GM12878 (cell line): ENCODE results near the gene BEST1. TPM values are rescaled to one million over a fixed set of nuclear protein-coding genes. Genes with fewer than 3 reads are reported as not detected.

Source experiments
- ATAC-seq: fragments of 200-7000 bp; cut with Tn5 transposase; 3 replicates; pipeline ENCODE4 v1.9.1; 2020; ENCODE audit warnings: mild to moderate bottlenecking, moderate library complexity
- BruUV-seq: library from RNA; stranded (reverse); fragments of 400-500 nt; replicated peaks from 2 replicates; lab custom pipeline; 2021; lab: Mats Ljungman, UMichigan
- CTCF ChIA-PET: fragments of 300-600 bp; sonication (Branson Sonifier 250); formaldehyde crosslinking; extraction: SDS; loops from one replicate; lab custom pipeline; 2021; ENCODE audit warnings: inconsistent platforms; lab: Yijun Ruan, JAX
- POLR2A ChIA-PET: fragments of 350-600 bp; formaldehyde crosslinking; extraction: SDS; loops from one replicate; lab custom pipeline; 2021; ENCODE audit warnings: inconsistent platforms; lab: Charles Lee
- RAD21 ChIA-PET: fragments of 300-600 bp; sonication (Branson Sonifier 250); formaldehyde crosslinking; loops from one replicate; lab custom pipeline; 2023; ENCODE audit warnings: antibody characterized with exemption; ENCODE audit not compliant: unreplicated experiment; lab: Charles Lee
- SMC1A ChIA-PET: fragments of 300-600 bp; sonication (Branson Sonifier 250); formaldehyde crosslinking; loops from one replicate; lab custom pipeline; 2023; ENCODE audit not compliant: unreplicated experiment, uncharacterized antibody; lab: Charles Lee
- DNase-seq: peaks from one replicate; pipeline ENCODE4 v3.0.0-alpha.2; 2011; ENCODE audit warnings: low read depth, low spot score
- FAIRE-seq: peaks from 3 replicates; lab custom pipeline; 2011; peaks lifted over from hg19 to GRCh38; lab: Jason Lieb, UNC
- H2AFZ ChIP-seq: 2 replicates; pipeline ENCODE4 v1.6.0; 2011; ENCODE audit warnings: low read depth, low read length, control low read depth; ENCODE audit not compliant: control insufficient read depth
- H3K27ac ChIP-seq: 2 replicates; pipeline ENCODE4 v1.5.1; 2011; ENCODE audit warnings: control low read depth; ENCODE audit not compliant: control insufficient read depth, insufficient read depth
- H3K27me3 ChIP-seq, 2 experiments: replicated peaks in 1 of 2; 2 replicates each; pipeline versions ENCODE4 v1.6.0 to v1.6.1; 2011; ENCODE audit warnings: low read length in 1 of 2; ENCODE audit not compliant: control insufficient read depth in 2 of 2, insufficient read depth in 2 of 2
- H3K36me3 ChIP-seq, 2 experiments: 2 replicates each; pipeline ENCODE4 v1.5.1; 2011; ENCODE audit warnings: low read length in 1 of 2; ENCODE audit not compliant: control insufficient read depth in 2 of 2, insufficient read depth in 2 of 2
- H3K4me1 ChIP-seq: 2 replicates; pipeline ENCODE4 v1.6.1; 2011; ENCODE audit warnings: mild to moderate bottlenecking, low read length, moderate library complexity, mixed read lengths; ENCODE audit not compliant: control insufficient read depth, insufficient read depth
- H3K4me2 ChIP-seq: 2 replicates; pipeline ENCODE4 v1.6.0; 2011; ENCODE audit warnings: control low read depth; ENCODE audit not compliant: control insufficient read depth, insufficient read depth
- H3K4me3 ChIP-seq: fragments of 200-600 bp; sonication (generic); 2 replicates; pipeline ENCODE4 v1.5.1; 2016
- H3K79me2 ChIP-seq: 2 replicates; pipeline ENCODE4 v1.6.0; 2011; ENCODE audit warnings: low read length; ENCODE audit not compliant: control insufficient read depth, insufficient read depth
- H3K9ac ChIP-seq: 2 replicates; pipeline ENCODE4 v1.8.0; 2011; ENCODE audit warnings: low read length, control low read depth, mixed read lengths; ENCODE audit not compliant: control insufficient read depth, insufficient read depth
- H3K9me3 ChIP-seq: replicated peaks from 3 replicates; pipeline ENCODE4 v1.5.1; 2011; ENCODE audit warnings: mild to moderate bottlenecking, low read length; ENCODE audit not compliant: control insufficient read depth, insufficient read depth
- H4K20me1 ChIP-seq: 2 replicates; pipeline ENCODE4 v1.6.0; 2011; ENCODE audit not compliant: control insufficient read depth, insufficient read depth
- NR2C1 ChIP-seq: fragments of 450-650 bp; IDR thresholded peaks from 2 replicates; pipeline ENCODE4 v1.6.1; 2017; ENCODE audit warnings: antibody characterized with exemption, mild to moderate bottlenecking, moderate library complexity
- RCOR1 ChIP-seq: conservative IDR thresholded peaks from 2 replicates; pipeline ENCODE4 v1.6.1; 2012; ENCODE audit warnings: low read depth, low read length, improper control_type of control experiment
- SMAD1 ChIP-seq: fragments of 450-650 bp; IDR thresholded peaks from 2 replicates; pipeline ENCODE4 v1.6.1; 2018; ENCODE audit warnings: mild to moderate bottlenecking, low read depth; ENCODE audit not compliant: partially characterized antibody
- SREBF1 ChIP-seq: IDR thresholded peaks from 2 replicates; pipeline ENCODE4 v1.6.1; 2012; ENCODE audit warnings: mild to moderate bottlenecking, low read length
- ZNF274 ChIP-seq: IDR thresholded peaks from one replicate; pipeline ENCODE4 v1.8.0; 2011; ENCODE audit not compliant: insufficient read length, insufficient read depth
- ZNF622 ChIP-seq: fragments of 450-650 bp; IDR thresholded peaks from 2 replicates; pipeline ENCODE4 v1.6.1; 2017; ENCODE audit warnings: mild to moderate bottlenecking, inconsistent platforms
- WGBS: methylation state at CpG from one replicate; pipeline ENCODE4 v1.1.6; 2016; ENCODE audit warnings: low lambda C conversion rate; ENCODE audit not compliant: insufficient replicate concordance, insufficient coverage; ENCODE audit errors: missing lambda C conversion rate; 5-methylcytosine and 5-hydroxymethylcytosine counted together
- in situ Hi-C: fragments of 300-500 bp; cut with MboI; formaldehyde crosslinking; loops from 9 replicates; pipeline ENCODE4 v1.14.3; 2018; ENCODE audit warnings: mixed read lengths
- intact Hi-C: fragments of 100-400 bp; cut with micrococcal nuclease; formaldehyde crosslinking; loops from one replicate; pipeline ENCODE4 v1.14.2; 2022; ENCODE audit not compliant: unreplicated experiment
- polyA plus RNA-seq, 11 experiments: library from polyadenylated mRNA; depleted of rRNA in 4 of 11; unstranded in 6 of 11; stranded (reverse) in 5 of 11; fragments of >200 nt; fragmentation: Nextera tagmentation in 4 of 11; fragmentation: Illumina TruSeq in 1 of 11; extraction: Ambion mirVana in 4 of 11; extraction: Trizol in 1 of 11; gene quantifications; 1 replicate in 1 of 11; 2 replicates in 10 of 11; pipeline versions ENCODE4 v1.2.1 to v1.2.3, GENCODE V29; 2011 to 2016; ENCODE audit warnings: inconsistent platforms in 2 of 11, missing spikeins in 2 of 11, low read depth in 1 of 11
- total RNA-seq, 4 experiments: library from RNA; depleted of rRNA in 3 of 4; stranded (reverse); fragments of >200 nt in 3 of 4; fragmentation: Illumina TruSeq in 1 of 4; extraction: Trizol in 1 of 4; gene quantifications; 2 replicates each; pipeline versions ENCODE4 v1.2.1 to v1.2.3, GENCODE V29; 2013 to 2021
- TF ChIP-seq, protein P1 (sequence below): IDR thresholded peaks from 2 replicates; pipeline ENCODE4 v1.6.1; 2012; ENCODE audit warnings: low read depth, low read length, improper control_type of control experiment
- TF ChIP-seq, protein P2 (sequence below): IDR thresholded peaks from 2 replicates; pipeline ENCODE4 v1.6.1; 2011; ENCODE audit warnings: borderline replicate concordance, low read depth, mild to moderate bottlenecking, moderate library complexity, mixed read lengths, low read length; ENCODE audit not compliant: insufficient read depth; ENCODE audit errors: extremely low read length
- TF ChIP-seq, protein P3 (sequence below): IDR thresholded peaks from 2 replicates; pipeline ENCODE4 v1.6.1; 2011; ENCODE audit warnings: borderline replicate concordance, low read depth, mild to moderate bottlenecking, moderate library complexity, low read length; ENCODE audit not compliant: insufficient read depth, poor library complexity, severe bottlenecking

BEST1 gene
- total and polyA plus RNA-seq, 10 of the 15 experiments (the other 5 are each of a cell fraction or from before 2014, with no cell fraction given), result 0.03 to 3.4 (median 0.15) TPM; not detected in 1

DNA sequence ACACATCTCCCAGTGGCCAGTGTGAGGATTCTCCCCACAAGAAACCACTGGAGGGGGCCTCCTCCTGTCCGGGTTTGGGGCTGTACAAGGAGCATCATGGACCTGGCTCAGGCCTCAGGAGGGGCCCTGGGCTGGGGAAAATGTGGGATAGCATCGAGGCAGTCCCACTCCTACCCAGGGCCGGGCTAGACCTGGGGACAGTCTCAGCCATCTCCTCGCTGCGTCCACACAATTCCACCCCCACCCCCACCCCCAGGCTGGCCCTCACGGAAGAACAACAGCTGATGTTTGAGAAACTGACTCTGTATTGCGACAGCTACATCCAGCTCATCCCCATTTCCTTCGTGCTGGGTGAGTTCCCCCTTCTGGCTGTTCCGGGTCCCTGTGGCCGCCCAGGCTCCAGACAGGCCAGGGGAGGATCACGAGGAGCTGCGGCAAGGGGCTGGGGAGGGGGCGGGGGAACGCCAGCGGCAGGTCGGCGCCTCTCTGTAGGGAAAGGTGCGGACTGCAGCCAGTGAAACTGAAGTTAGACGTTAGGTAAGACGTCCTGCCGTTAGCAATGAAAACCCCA, 4.8 kb downstream of the BEST1 start:
- H3K4me2 ChIP-seq, result peak overlapping the region; percentile 60; the same call in 1 of the 2 replicates
- no peak overlapping the region for H2AFZ ChIP-seq
- H3K4me3 ChIP-seq, result no peak overlapping the region
- no peaks in the 10 kb centered on the region for H3K36me3 ChIP-seq
- POLR2A ChIA-PET, result no interaction called here
- BruUV-seq, result no TSS peak
- H4K20me1 ChIP-seq, result no peaks in the 10 kb centered on the region; the same call in 1 of the 2 replicates
- 31% methylated on average over 19 of the region's 21 CpGs for WGBS
- H3K9me3 ChIP-seq, result no peaks in the 10 kb centered on the region
- ATAC-seq, result peak; percentile 27; the same call in 2 of the 3 replicates
- FAIRE-seq, result no peak
- no peaks in the 10 kb centered on the region for H3K79me2 ChIP-seq
- in situ Hi-C loops, result no loop called here
- CTCF ChIA-PET, result interaction anchor here (1.1 kb wide), 1 partner anchor 126 kb away, joined by 3 read pairs; no protein-coding TSS in a partner anchor
- H3K4me1 ChIP-seq, result peaks cover 3% of the 10 kb centered on the region; the same call in 1 of the 2 replicates
- intact Hi-C loops, result no loop called here
- H3K9ac ChIP-seq, result no peak overlapping the region
- H3K27me3 ChIP-seq, result no peaks in the 10 kb centered on the region; a peak in 1 of 4 replicates
- no peak for DNase-seq
- TF ChIP-seq, protein P1, sequence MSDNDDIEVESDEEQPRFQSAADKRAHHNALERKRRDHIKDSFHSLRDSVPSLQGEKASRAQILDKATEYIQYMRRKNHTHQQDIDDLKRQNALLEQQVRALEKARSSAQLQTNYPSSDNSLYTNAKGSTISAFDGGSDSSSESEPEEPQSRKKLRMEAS, result no peak
- TF ChIP-seq, protein P2, sequence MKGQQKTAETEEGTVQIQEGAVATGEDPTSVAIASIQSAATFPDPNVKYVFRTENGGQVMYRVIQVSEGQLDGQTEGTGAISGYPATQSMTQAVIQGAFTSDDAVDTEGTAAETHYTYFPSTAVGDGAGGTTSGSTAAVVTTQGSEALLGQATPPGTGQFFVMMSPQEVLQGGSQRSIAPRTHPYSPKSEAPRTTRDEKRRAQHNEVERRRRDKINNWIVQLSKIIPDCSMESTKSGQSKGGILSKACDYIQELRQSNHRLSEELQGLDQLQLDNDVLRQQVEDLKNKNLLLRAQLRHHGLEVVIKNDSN, result no peak
- TF ChIP-seq RCOR1, result no peak
- TF ChIP-seq NR2C1, result no peak
- TF ChIP-seq ZNF274, result no peak
- TF ChIP-seq, protein P3, sequence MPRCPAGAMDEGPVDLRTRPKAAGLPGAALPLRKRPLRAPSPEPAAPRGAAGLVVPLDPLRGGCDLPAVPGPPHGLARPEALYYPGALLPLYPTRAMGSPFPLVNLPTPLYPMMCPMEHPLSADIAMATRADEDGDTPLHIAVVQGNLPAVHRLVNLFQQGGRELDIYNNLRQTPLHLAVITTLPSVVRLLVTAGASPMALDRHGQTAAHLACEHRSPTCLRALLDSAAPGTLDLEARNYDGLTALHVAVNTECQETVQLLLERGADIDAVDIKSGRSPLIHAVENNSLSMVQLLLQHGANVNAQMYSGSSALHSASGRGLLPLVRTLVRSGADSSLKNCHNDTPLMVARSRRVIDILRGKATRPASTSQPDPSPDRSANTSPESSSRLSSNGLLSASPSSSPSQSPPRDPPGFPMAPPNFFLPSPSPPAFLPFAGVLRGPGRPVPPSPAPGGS, result no peak
- TF ChIP-seq ZNF622, result no peak
- TF ChIP-seq SREBF1, result no peak
- no peak for TF ChIP-seq SMAD1
- H3K27ac ChIP-seq, result no peak overlapping the region
- SMC1A ChIA-PET, result no interaction called here
- RAD21 ChIA-PET, result no interaction called here
